DMS53 (cell line): ENCODE results near the gene COA7.

Experiments used
- DNase-seq: peaks from one replicate; lab custom pipeline; 2025; lab: John Stamatoyannopoulos, UW

COA7 gene

GRCh38 chr1:52635321-52636089 is 62.6 kb downstream of the COA7 start:
- DNase-seq, result peak; percentile 60
